ENCODE measurements around the gene GPR132. TPM values are rescaled to one million over a fixed set of nuclear protein-coding genes. Genes with fewer than 3 reads are reported as not detected.

The GPR132 gene
- total and polyA plus RNA-seq, 2 experiments from 2014 or later, result 0.14 TPM; not detected in 1

GRCh38 chr14:105093038-105093430, 27.8 kb upstream of the GPR132 start:
- H3K9me2 ChIP-seq (ENCODE audit: insufficient read depth), result no peaks in the 10 kb centered on the region
- H3K36me3 ChIP-seq (ENCODE audit: insufficient read depth), result no peaks in the 10 kb centered on the region
- no peaks in the 10 kb centered on the region; the same call in 1 of the 2 replicates for H3K4me1 ChIP-seq (ENCODE audit: insufficient read depth)
- 0 out of 2 replicates have a peak, but pooled peaks cover 5% of the 10 kb centered on the region for H3F3A ChIP-seq (replicated peaks; ENCODE audit: low read depth)
- Mint-ChIP-seq H3K4me1 (peaks cover 2% of the 10 kb centered on the region; the same call in 1 of the 3 replicates), H3K9me3 (no peaks in the 10 kb centered on the region; the same call in 1 of the 3 replicates), H3K27me3 (ENCODE audit: insufficient read depth, low read depth, poor library complexity) (peaks cover 31% of the 10 kb centered on the region), H3K27ac (no peak overlapping the region), H3K36me3 (ENCODE audit: low read depth) (no peaks in the 10 kb centered on the region; the same call in 2 of the 3 replicates), H3K4me3 (peak overlapping the region; percentile 76)
- ATAC-seq (no peak), DNase-seq (ENCODE audit: low spot score) (no peak)
- H3K27me3 ChIP-seq (ENCODE audit: insufficient read depth), result peaks cover 43% of the 10 kb centered on the region
- no peaks in the 10 kb centered on the region for H4K20me1 ChIP-seq (replicated peaks; ENCODE audit: insufficient read depth)
- peak; percentile 31 for TF ChIP-seq EZH2 (IDR thresholded peaks at IDR 0.05; ENCODE audit: low read depth, unreplicated experiment)
- no peak for TF ChIP-seq ZNF462 (CRISPR knock-in tag; IDR thresholded peaks at IDR 0.05)
- H3K4me3 ChIP-seq, result peak overlapping the region; percentile 71
- peak overlapping the region; percentile 84 for H2AFZ ChIP-seq
- no peak overlapping the region for H3K27ac ChIP-seq (ENCODE audit: low read depth)
- H3K79me2 ChIP-seq (replicated peaks; ENCODE audit: insufficient read depth), result no peaks in the 10 kb centered on the region
- H3K4me2 ChIP-seq, result peak overlapping the region; percentile 75

GRCh38 chr14:105092171-105093037, 27.2 kb upstream of the GPR132 start:
- Histone ChIP-seq H3K4me3 (peak overlapping the region; percentile 71), H2AFZ (peak overlapping the region; percentile 84), H4K20me1 (replicated peaks; ENCODE audit: insufficient read depth) (no peaks in the 10 kb centered on the region), H3K27ac (ENCODE audit: low read depth) (no peak overlapping the region), H3K4me2 (peak overlapping the region; percentile 75), H3K36me3 (ENCODE audit: insufficient read depth) (no peaks in the 10 kb centered on the region), H3K79me2 (replicated peaks; ENCODE audit: insufficient read depth) (no peaks in the 10 kb centered on the region), H3K9me2 (ENCODE audit: insufficient read depth) (no peaks in the 10 kb centered on the region), H3F3A (replicated peaks; ENCODE audit: low read depth) (0 out of 2 replicates have a peak, but pooled peaks cover 5% of the 10 kb centered on the region), H3K27me3 (ENCODE audit: insufficient read depth) (peaks cover 49% of the 10 kb centered on the region), H3K4me1 (ENCODE audit: insufficient read depth) (no peaks in the 10 kb centered on the region; the same call in 1 of the 2 replicates)
- Mint-ChIP-seq H3K4me1 (peaks cover 2% of the 10 kb centered on the region; the same call in 1 of the 3 replicates), H3K9me3 (no peaks in the 10 kb centered on the region; the same call in 2 of the 3 replicates), H3K4me3 (peak overlapping the region; percentile 76), H3K27ac (no peak overlapping the region), H3K36me3 (ENCODE audit: low read depth) (no peaks in the 10 kb centered on the region), H3K27me3 (ENCODE audit: insufficient read depth, low read depth, poor library complexity) (peaks cover 34% of the 10 kb centered on the region)
- ATAC-seq (peak; percentile 1), DNase-seq (ENCODE audit: low spot score) (peak; percentile 41)
- TF ChIP-seq ZNF331 (CRISPR knock-in tag; IDR thresholded peaks at IDR 0.05; ENCODE audit: low read depth) (no peak), STAT1 (IDR thresholded peaks at IDR 0.05; ENCODE audit: unreplicated experiment) (no peak), JUNB (IDR thresholded peaks at IDR 0.05; ENCODE audit: unreplicated experiment) (no peak), ETS1 (IDR thresholded peaks at IDR 0.05) (no peak), CREB1 (CRISPR knock-in tag; IDR thresholded peaks at IDR 0.05; ENCODE audit: low read depth) (no peak), EZH2phosphoT487 (IDR thresholded peaks at IDR 0.05; ENCODE audit: unreplicated experiment) (no peak), ZNF114 (CRISPR knock-in tag; IDR thresholded peaks at IDR 0.05) (no peak), NANOG (IDR thresholded peaks at IDR 0.05; ENCODE audit: borderline replicate concordance) (no peak)
